ENCODE data around the gene EFNA2. TPM values are rescaled to one million over a fixed set of nuclear protein-coding genes. Genes with fewer than 3 reads are reported as not detected.

Gene EFNA2
- total and polyA plus RNA-seq, 2 of the 8 experiments (the other 6 are each of a cell fraction or from before 2014, with no cell fraction given), result 4.0 to 7.0 TPM

DNA sequence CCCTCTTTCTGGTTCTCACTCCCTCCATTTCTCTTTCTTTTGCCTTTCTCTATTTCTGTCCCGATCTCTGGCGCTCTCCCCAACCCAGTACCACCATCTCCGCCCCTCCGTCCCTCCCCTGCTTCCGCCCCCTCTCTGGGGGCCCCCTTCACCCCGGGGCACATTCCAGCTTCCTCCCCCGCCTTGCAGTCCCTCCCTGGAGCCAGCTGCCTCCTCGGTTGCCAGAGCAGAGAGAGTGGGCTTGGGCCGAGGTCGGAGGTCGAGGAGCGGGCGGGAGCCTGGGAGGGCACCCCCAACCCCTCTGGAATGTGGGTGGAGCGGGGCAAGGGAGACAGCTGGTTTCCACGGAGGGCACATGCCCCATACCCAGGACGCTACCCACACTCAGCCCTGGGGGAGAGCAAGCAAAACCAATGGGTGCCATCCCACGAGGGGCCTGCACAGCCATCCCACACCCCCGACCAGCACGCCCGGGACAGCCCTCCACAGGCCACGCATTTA is 23.0 kb upstream of the EFNA2 start:
- ChIA-PET CTCF (ENCODE audit: partially characterized antibody) (interaction anchor here (0.8 to 15.9 kb wide), 6 partner anchors 9 to 237 kb away, joined by 3 to 212 read pairs (median 3); partner anchors contain the start of genes ATP5F1D and CNN2), POLR2A (ENCODE audit: partially characterized antibody) (interaction anchor here (1.0 to 19.4 kb wide), 5 partner anchors 8 to 62 kb away, joined by 3 to 456 read pairs (median 331); partner anchors contain the start of genes ATP5F1D, CBARP, FAM174C and MIDN)
- Histone ChIP-seq H3K4me1 (replicated peaks in 1 of 4; ENCODE audit: control insufficient read depth in 3 of 4, insufficient read depth in 4 of 4, low read length in 3 of 4) (peaks cover 0 to 65% (median 42%) of the 10 kb centered on the region in 4 experiments; a peak in 6 of 7 replicates), H3K9ac (replicated peaks in 1 of 4; ENCODE audit: extremely low read depth in 1 of 4, low read depth in 3 of 4, low read length in 3 of 4) (no peak overlapping the region; a peak in 2 of 7 replicates), H2BK20ac (ENCODE audit: low read length) (0 out of 2 replicates have a peak overlapping the region, but pooled peaks have one; percentile 43), H3K27ac (ENCODE audit: low read depth, low read length) (no peak overlapping the region), H2AFZ (ENCODE audit: low read length) (no peak overlapping the region), H4K5ac (ENCODE audit: insufficient read length, low read depth, low read length) (no peak overlapping the region), H3K36me3 (ENCODE audit: control insufficient read depth in 2 of 4, insufficient read depth in 4 of 4, low read length in 3 of 4) (peaks cover 0 to 8% (median 0%) of the 10 kb centered on the region in 4 experiments; a peak in 2 of 8 replicates), H3K9me3 (ENCODE audit: insufficient read depth in 2 of 2, low read depth in 1 of 2, low read length in 1 of 2) (no peaks in the 10 kb centered on the region), H3K23ac (ENCODE audit: insufficient read length) (no peak overlapping the region), H3K23me2 (ENCODE audit: low read depth, low read length) (peaks cover 32% of the 10 kb centered on the region; the same call in 1 of the 2 replicates), H3K4me3 (ENCODE audit: extremely low read depth in 1 of 4, insufficient read depth in 2 of 4, low read depth in 3 of 4, low read length in 4 of 4) (peak overlapping the region in 3 of 4 experiments; percentile 5 to 77 (median 55); a peak in 5 of 8 replicates), H4K8ac (ENCODE audit: extremely low read depth, insufficient read depth, low read length) (no peak overlapping the region; the same call in 1 of the 2 replicates), H4K20me1 (replicated peaks in 1 of 2; ENCODE audit: control insufficient read depth in 1 of 2, insufficient read depth in 2 of 2, low read length in 2 of 2) (peaks cover 2 to 9% of the 10 kb centered on the region in 2 experiments), H3K4ac (replicated peaks; ENCODE audit: insufficient read length, low read depth, low read length) (peak overlapping the region; percentile 44), H2BK120ac (replicated peaks; ENCODE audit: low read depth, low read length) (no peak overlapping the region), H3K56ac (replicated peaks; ENCODE audit: insufficient read length, low read depth, low read length) (peak overlapping the region; percentile 59), H3K14ac (ENCODE audit: insufficient read length) (no peak overlapping the region), H2BK15ac (ENCODE audit: low read length) (no peak overlapping the region; the same call in 1 of the 2 replicates), H2AK5ac (ENCODE audit: low read depth, low read length) (no peak overlapping the region), H2BK5ac (ENCODE audit: low read depth, low read length) (peak overlapping the region; percentile 88; the same call in 1 of the 2 replicates), H4K91ac (replicated peaks; ENCODE audit: insufficient read length, low read length) (peak overlapping the region; percentile 85), H2BK12ac (ENCODE audit: low read depth, low read length) (peak overlapping the region; percentile 96; the same call in 1 of the 2 replicates), H3K27me3 (replicated peaks in 1 of 4; ENCODE audit: control insufficient read depth in 3 of 4, extremely low read depth in 1 of 4, insufficient read depth in 3 of 4, low read length in 3 of 4) (peaks cover 0 to 7% (median 4%) of the 10 kb centered on the region in 4 experiments; a peak in 4 of 7 replicates), H3K79me1 (ENCODE audit: low read depth, low read length) (no peaks in the 10 kb centered on the region), H3K4me2 (ENCODE audit: insufficient read depth in 1 of 2, low read depth in 2 of 2, low read length in 2 of 2) (peak overlapping the region; percentile 83 to 94), H3K79me2 (ENCODE audit: control insufficient read depth in 1 of 2, insufficient read depth in 2 of 2, low read length in 2 of 2) (no peaks in the 10 kb centered on the region), H3K18ac (ENCODE audit: extremely low read depth, low read length) (peak overlapping the region; percentile 32; the same call in 1 of the 2 replicates)
- no peak for DNase-seq (ENCODE audit: low read depth in 1 of 2, low spot score in 2 of 2)
- FAIRE-seq, result no peak
- WGBS, 2 experiments (ENCODE audit: extremely low coverage in 1 of 2, insufficient coverage in 1 of 2, insufficient read length in 1 of 2, insufficient replicate concordance in 2 of 2, low coverage in 1 of 2, low lambda C conversion rate in 2 of 2, missing lambda C conversion rate in 1 of 2), result 67% methylated on average over 6 of the region's 21 CpGs; no CpG with 5 or more reads in 1 of the 2 experiments
- TF ChIP-seq SP4 (IDR thresholded peaks at IDR 0.05; ENCODE audit: low read length) (no peak), POLR2A (IDR thresholded peaks at IDR 0.05; ENCODE audit: control extremely low read depth in 1 of 2, low read depth in 2 of 2, low read length in 2 of 2) (peak in 1 of 2 experiments; percentile 53; a peak in 1 of 3 replicates), TEAD4 (IDR thresholded peaks at IDR 0.05; ENCODE audit: low read depth, low read length) (peak; percentile 87), TAF7 (optimal IDR thresholded peaks at IDR 0.05; ENCODE audit: borderline replicate concordance, low read depth, low read length) (peak; percentile 29), SP1 (IDR thresholded peaks at IDR 0.05; ENCODE audit: low read depth, low read length) (peak; percentile 64; the same call in 1 of the 2 replicates), EGR1 (IDR thresholded peaks at IDR 0.05; ENCODE audit: borderline replicate concordance, low read depth, low read length) (peak; percentile 97), FOSL1 (IDR thresholded peaks at IDR 0.05; ENCODE audit: insufficient read depth, low read depth, low read length) (no peak), GTF2F1 (IDR thresholded peaks at IDR 0.05; ENCODE audit: borderline replicate concordance, low read depth, low read length) (no peak), CBX8 (IDR thresholded peaks at IDR 0.05; ENCODE audit: borderline replicate concordance, low read depth, low read length) (no peak), CBX5 (IDR thresholded peaks at IDR 0.05; ENCODE audit: low read depth, low read length) (no peak)
